OCI-LY1 (cell line): ENCODE data around the gene THRSP.

Source experiments
- EZH2 ChIP-seq: fragments of 200-600 bp; sonication (generic), shearing (Covaris generic); IDR thresholded peaks from 2 replicates; pipeline ENCODE4 v1.8.0; 2017; ENCODE audit warnings: borderline replicate concordance, mixed run types, mild to moderate bottlenecking, antibody characterized with exemption, low read length, moderate library complexity, mixed read lengths
- TF ChIP-seq, protein P1 (sequence below): fragments of 200-600 bp; sonication (generic), shearing (Covaris generic); IDR thresholded peaks from 2 replicates; pipeline ENCODE4 v1.5.1; 2017; ENCODE audit warnings: mild to moderate bottlenecking, antibody characterized with exemption, low read length, moderate library complexity, mixed read lengths

DNA sequence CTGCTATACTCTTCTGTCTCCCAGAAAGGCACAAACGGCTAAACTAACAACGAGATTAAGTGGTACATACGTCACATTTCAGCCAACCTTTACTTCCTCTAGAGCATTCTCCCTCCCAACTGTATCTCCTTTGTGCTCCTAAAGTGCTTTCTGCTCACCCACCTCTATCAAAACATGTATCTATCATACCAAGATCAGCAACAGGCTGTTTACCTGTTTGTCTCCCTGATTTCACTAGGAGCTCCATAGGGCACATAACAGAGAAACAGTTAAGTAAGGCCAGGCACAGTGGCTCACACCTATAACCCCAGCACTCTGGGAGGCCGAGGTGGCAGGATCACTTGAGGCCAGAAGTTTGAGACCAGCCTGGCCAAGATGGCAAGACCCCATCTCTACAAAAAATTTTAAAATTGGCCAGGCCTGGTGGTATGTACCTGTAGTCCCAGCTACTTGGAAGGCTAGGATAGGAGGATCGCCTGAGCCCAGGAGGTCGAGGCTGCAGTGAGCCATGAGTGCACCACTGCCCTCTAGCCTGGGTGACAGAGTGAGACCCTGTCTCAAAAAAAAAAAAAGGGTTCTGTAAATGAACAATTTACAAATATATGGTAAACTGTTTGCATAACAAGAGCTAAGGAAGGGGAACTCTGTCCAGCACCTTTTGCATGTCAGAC, 13.2 kb downstream of the THRSP start:
- TF ChIP-seq, protein P1, sequence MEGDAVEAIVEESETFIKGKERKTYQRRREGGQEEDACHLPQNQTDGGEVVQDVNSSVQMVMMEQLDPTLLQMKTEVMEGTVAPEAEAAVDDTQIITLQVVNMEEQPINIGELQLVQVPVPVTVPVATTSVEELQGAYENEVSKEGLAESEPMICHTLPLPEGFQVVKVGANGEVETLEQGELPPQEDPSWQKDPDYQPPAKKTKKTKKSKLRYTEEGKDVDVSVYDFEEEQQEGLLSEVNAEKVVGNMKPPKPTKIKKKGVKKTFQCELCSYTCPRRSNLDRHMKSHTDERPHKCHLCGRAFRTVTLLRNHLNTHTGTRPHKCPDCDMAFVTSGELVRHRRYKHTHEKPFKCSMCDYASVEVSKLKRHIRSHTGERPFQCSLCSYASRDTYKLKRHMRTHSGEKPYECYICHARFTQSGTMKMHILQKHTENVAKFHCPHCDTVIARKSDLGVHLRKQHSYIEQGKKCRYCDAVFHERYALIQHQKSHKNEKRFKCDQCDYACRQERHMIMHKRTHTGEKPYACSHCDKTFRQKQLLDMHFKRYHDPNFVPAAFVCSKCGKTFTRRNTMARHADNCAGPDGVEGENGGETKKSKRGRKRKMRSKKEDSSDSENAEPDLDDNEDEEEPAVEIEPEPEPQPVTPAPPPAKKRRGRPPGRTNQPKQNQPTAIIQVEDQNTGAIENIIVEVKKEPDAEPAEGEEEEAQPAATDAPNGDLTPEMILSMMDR = no peak
- TF ChIP-seq EZH2 = no peak
